LHCN-M2 (cell line): Measurements from ENCODE around the gene CACNA1E. TPM values are rescaled to one million over a fixed set of nuclear protein-coding genes. Genes with fewer than 3 reads are reported as not detected.

Source experiments
- DNase-seq: peaks from one replicate; pipeline ENCODE4 v3.0.0-alpha.2; 2012; ENCODE audit warnings: low read depth
- total RNA-seq: library from RNA; depleted of rRNA; stranded (reverse); fragments of >200 nt; gene quantifications from 2 replicates; pipeline ENCODE4 v1.2.3, GENCODE V29; 2014

Gene CACNA1E
- total RNA-seq, 1 experiment from 2014 or later, result not detected

DNA sequence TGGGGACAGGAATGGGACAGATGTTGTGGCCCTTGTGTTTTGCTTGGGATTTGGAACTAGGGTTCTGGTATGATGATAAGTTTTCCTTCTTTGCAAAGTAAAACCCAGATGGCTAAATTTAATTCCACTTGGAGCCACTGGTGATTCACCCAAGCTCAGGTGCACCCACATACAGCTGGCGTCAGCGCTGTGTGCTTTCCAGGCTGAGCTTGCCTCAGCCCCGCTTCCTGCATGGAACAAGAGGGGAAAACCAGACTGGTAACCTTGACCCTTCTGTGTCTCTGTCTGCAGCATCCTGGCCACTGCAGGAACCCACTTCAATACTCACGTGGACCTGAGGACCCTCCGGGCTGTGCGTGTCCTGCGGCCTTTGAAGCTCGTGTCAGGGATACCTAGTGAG lies 94.2 kb downstream of the CACNA1E start:
- DNase-seq, result no peak

DNA sequence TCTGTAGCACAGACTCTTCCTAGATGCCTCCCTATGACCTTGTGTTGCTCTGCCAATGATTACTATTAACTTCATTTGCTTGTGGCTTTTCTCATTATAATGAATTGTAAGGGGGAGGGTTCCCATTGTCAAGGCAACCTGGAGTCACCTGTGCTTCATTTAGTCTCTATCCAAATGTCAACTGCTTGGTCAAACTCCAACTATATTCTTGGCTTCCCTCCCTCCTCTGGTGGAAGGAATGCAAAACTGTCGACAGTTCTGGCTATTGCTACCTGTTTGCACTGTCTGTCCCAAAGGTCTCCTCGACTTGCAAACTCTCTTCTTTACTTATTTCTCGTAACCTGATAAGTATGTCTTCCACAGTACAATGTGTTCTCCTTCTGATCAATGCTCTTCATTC lies 100.3 kb downstream of the CACNA1E start:
- no peak for DNase-seq

DNA sequence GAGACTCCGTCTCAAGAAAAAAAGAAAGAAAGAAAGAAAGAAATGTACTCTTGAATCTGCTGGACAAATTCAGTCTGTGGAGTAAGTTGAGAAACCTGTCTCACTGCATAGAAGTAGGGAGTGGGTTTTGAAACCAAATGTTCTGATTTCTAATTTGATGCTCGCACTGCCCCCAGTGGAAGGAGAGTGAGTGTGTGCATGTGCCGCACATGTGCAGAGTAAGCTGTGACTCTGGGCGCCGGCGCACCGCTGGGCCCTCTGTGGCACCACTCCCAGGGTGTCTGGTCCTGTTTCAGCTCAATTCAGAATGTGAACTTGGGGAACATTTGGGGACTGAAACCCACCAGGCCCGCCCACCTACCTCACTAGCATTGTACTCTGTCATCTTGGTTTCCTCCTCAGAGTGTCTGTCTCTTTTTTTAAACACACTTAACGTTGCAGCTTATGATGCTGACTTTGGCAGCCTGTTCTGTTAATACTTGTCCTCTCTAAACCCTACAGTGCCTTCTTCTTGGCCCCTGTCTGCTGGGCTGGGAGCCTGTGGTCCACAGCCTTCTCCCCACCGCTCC lies 104.6 kb downstream of the CACNA1E start:
- no peak for DNase-seq

DNA sequence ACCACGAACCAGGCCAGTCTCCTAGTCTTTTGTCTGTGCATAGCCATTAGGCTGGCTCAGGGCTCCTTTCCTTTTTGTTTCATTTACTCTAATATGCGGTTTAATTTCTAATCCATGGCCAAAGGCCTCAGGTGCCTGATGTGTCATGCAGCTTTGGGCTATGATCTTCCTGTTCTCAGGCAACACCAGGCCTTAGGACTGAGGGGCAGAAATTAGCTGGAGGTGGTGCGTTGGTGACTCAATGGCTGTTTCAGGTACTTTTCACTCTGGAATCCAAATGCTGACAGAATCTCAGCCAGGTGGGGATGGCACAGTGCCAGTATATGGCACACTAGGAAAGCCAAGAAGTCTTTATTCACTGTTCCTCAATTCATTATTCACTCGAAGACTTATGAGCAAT lies 105.3 kb downstream of the CACNA1E start:
- DNase-seq, result no peak

DNA sequence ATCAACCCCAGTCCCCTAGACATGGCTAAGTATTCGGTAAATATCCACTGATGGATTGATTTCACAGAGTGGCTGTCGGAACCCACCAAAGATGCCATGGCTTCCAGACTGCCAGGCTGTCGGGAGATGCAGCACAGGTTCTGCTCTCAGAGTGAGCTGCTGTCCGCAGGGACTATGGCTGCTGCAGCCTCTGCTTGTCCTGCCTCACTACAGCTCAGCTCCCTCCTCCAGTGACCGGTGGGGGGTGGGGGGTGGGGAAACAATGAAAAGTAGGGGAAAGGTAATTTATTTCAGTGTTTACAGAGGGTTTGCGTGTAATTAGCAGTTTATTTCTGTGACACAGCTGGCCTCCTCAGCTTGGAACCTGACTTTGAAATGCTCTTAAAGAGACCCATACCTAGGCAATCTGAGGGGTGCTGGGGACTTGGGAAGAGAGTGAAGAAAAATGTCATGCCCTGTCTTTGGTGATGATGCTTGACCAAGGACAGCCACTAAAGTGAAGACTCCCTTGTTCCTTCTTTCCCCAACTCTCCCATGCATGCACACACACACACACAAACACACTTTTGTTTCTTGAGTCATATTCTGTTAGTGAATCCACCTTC lies 109.0 kb downstream of the CACNA1E start:
- DNase-seq, result no peak

DNA sequence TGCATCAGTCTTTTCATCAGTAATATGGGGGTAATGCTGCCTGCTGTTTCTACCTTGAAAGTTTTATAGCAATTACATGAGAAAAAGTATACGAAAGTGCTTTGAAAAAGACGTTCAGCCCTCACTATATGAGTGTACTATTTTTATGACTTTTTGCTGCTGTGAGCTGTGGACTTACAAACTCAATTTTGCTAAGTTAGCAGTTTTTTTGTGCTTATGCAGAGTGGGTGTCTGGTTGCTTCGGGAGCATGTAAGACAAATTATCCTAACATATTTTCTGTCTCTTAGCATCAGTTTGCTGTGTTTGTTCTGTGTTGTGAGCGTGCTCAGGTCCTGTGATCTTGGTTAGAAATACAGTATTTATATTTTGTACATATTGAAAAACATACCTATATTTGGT lies 109.7 kb downstream of the CACNA1E start:
- no peak for DNase-seq

DNA sequence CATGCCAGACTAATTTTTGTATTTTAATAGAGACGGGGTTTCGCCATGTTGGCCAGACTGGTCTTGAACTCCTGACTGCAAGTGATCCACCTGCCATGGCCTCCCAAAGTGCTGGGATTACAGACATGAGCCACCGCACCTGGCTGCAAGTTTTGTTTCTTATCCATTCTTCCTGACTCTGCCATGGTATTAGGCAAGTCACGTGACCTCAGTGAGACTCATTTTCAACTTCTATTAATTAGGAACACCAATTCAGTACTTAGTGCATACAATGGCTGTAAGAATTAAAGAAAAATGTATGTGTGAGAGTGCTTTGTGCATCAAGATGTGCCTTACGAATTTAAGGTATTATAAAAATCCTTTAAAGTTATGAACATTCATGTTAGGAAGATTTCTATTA lies 111.2 kb downstream of the CACNA1E start:
- no peak for DNase-seq

DNA sequence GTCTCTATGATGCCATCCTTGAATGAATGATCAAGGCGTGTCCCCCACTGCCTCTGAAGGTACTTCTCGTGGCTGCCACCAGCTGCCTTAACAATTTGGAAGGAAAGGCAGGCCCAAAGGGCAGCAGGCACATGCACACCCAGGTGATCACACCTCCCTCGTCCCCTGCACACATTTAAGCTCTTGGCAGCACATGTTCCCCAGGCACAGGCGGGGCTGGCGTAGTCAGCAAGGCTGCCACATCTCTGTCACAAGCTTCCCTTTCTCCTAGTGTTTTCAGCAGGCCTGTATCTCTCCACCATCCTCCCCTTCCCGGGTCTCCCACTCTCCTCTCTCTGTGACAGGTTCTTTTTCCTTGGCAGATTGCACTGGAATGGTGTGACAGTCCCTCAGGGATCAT lies 111.9 kb downstream of the CACNA1E start:
- DNase-seq, result no peak

DNA sequence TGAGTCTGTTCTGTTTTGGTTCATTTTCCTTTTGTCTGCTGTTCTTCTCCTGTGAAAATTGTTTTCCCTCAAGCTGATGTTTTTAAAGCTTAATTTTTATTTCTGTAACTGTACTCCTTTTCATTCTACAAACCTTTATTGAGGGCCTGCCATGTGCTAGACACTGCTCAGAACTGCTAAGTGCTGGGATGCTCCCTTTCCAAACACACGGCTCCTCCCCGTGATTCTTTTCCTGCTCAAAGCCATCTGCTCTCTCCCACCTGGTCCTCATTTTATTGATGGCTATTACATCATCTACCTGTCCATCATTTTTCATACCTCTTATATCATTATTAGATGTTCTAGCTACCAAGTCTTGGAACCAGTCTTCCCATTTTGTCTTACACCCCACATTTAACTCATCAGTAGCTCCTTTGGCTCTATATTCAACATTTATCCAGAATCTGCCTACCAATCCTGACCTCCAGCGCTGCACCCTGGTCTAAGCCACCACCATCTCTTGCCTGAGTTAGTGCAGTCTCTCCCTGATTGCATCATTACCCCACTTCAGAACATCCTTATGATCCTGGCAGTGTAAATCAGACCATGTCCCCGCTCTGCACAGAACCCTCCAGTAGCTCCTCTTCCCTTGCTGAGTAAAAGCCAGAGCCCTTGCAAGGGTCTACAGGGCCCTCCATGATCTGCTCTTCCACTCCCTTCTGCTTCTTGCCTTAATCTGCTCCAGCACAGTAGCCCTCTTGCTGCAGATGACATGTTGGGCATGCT lies 118.1 kb downstream of the CACNA1E start:
- no peak for DNase-seq

DNA sequence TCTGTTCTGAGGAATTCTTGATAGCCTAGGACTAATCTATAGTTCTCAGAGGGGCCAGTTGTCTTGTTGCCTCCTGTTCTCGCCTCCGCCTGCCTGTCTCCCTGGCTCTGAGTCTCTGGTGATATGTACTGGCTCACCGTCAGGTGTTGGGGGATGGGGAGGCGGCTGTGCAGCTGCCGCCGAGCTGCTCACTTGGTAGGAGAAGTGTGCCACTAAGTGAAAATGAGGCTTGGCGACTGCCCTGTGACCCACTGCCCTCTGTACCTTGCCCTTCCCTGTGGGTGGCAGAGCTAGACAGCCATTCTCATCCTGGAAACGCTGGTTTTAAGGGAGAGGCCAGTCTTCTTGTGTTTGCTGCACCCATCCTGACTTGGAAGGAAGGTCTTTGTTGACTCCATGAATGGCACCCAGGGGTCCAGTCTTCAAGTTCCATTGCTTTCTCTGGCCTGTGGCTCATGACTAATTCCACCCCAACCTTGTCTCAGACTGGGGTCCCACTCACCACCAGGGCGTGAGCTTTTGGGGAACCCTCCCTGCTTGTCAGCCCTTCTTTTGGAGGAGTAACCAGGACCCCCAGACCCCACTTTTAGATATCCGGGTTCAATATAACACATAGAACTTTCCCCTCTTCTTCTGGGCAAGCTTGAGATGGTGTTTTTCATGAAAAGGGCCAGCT lies 120.6 kb downstream of the CACNA1E start:
- no peak for DNase-seq

DNA sequence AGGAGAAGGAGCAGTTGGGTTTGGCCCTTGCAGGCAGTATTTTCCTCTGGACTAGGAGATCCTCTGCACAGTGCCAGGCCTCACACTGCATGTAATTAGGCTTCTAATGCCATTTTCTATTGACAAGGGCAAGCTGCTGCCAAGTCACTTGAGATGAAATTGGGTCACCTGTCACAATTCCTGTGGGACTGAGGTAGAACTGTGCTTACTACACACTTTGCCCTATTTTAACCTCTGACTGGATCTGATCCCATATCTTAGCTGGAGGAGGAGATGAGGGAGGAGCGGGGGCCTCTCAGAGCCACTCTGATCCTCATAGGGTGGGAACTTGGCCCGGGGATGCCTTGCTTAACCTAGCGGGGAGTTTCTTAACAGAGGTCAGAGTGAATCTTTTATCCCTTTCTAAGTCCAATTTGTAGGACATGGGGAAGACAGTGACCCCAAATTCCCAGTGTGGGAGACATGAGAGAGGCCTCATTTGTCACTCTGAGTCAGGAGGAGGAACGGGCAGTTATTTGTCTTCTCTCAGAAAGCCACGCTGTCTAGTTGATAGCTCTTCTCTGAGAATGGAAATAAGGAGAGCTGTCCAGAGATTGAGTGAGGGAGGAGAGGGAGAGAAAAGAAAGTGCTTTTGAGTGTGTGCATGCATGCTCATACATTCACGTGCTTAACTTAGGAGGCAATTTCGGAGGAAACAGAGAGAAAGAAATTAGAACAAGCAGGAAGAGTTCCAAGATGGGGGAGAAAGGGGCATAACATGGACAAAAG lies 121.3 kb downstream of the CACNA1E start:
- no peak for DNase-seq

DNA sequence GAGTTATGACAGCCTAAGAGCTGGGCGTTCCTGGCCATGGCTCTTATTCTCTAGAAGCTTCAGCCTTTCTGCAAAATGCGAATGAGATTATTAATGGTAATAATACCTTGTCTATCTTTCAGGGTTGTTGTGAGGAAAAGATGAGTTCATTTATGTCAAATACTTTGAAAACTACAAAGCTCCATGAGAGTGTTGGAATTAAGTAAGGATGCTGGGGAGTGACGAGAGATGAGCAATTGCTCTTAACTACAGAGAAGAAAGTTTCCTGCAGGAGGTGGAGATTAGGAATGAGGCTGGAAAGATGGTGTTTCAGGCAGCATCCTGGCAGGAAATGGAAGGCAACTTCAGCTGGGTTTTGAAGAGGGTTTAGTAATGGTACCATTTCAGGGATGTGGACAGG lies 124.2 kb downstream of the CACNA1E start:
- DNase-seq, result no peak

DNA sequence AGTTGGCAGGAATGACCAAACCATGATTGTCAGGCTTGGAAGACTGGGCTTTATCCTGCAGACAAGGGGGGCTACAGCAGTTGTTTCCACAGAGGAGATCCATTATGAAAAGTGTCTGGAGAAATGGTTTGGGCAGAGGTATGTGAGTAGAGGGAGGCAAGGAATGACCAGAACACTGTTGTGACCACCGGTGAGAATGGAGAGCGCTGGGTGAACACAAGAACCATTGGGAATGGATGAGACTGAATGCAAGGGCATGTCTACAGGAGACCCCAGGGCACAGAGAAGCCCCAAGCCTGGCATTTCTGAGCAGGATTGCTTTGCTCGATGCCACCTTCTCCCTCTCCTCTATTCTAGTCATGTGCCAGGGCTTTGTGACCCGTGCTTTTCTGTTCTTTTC lies 125.1 kb downstream of the CACNA1E start:
- no peak for DNase-seq

DNA sequence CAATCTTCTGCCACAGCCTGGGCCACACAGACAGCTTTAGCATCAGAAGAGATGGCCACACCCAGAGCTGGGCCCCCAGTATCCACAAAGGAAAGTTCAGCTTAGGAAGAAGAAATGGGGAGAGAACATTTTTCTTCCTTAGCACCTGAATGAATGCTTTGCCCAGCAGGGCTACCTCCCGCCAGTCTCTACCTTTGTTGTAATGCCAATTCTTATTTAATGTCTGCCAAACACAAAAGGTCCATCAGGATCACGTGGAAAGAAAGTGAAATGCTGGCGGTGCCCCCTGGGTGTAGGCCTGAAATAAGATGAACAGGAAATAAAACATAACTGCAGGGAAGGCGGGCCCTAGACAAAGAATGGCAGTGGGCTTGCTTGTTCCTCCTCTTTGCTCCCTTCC lies 125.6 kb downstream of the CACNA1E start:
- DNase-seq, result no peak

DNA sequence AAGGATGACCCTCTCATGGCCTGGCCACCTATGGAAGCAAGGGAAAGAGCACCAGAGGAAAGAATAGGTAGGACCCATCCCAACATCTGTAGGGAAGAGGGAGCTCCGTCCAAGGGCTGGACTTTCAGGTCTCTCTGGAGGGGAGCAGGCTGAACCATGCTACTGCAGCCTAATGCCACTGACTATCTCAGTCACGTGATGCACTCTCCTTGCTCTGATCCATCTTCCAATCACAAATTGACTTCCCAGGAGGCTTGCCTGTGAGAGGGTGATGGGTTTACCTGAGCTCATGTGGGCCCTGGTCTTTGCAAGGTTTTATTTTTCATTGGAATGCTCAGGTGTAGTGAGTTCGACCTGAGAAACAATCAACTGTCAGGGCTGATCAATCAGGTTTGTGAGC lies 128.8 kb downstream of the CACNA1E start:
- no peak for DNase-seq

DNA sequence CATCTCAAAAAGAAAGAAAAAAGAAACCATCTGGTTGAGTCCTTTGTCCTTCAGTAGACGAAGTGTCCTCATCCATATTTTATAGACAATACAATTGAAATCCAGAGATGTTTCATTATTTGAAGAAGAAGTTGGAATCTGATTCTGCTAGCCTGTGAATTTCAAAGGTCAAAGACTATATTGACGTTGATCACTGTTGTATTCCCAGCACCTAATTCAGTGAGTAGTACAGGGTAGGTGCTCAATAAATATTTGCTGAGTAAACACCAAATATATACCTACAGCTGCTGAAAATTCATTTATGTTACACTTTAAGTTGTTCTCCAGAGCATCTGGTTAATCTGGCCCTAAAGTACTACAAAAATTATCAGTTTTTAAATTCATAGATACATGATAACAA lies 135.2 kb downstream of the CACNA1E start:
- DNase-seq, result no peak

DNA sequence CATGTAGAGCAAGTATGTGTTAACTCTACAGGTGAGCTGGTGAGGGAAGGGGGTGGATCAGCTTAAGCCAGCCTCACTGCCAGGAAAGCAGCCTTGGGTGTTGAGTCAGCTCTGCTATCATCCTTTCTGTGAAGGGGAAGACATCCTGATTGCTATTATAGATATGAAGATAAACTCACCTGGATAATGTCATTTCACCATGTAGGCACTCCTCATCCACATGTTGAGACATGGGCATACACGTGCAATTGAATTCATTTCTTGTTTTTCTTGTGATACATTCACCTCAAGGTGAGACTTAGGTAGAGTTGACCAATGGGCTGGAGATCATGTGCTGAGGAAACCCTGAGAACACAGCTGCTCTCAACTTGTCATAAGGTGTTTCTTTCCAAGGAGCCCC lies 136.9 kb downstream of the CACNA1E start:
- no peak for DNase-seq

DNA sequence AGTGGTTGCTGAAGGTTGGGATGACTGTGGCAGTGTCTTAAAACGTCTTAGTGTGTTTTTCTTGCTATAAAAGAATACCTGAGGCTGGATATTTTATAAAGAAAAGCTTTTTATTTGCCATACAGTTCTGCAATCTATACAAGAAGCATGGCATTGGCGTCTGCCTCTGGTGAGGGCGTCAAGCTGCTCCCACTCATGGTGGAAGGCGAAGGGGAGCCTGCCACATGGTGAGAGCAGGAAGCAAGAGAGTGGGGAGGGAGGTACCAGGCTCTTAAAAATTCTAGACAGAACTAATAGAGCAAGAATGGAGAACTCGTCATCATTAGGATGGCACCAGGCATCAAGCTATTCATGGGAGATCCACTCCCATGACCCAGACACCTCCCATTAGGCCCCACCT lies 140.5 kb downstream of the CACNA1E start:
- DNase-seq, result no peak

DNA sequence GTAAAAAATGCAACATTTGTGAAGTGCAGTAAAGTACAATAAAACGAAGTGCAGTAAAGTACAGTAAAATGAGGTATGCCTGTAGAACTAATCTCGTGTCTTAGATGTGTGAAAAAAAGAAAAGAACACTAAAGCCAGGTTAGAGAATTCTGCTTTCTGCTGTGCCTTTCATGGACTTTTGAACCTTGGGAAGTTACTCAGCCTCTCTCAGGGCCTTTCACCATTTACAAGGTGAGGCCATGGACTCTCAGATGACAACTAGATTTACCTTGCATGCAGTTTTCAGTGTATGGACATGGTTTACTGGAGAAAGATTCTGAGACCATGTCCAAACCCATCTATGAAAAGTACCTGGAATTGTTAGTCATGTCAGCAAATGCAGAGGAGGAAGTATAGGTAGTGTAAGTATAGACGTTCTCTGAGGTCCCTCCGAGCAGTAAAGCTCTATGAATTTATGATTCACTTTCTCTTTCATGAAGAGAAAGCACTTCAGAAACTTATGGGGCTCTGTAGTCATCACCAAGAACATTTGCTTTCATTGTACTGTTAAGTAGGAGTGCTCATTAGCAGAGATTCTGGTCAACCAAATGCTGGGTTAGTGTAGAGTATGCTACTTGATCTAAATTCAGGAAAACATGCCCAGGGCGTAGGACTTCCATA lies 143.1 kb downstream of the CACNA1E start:
- DNase-seq, result no peak

DNA sequence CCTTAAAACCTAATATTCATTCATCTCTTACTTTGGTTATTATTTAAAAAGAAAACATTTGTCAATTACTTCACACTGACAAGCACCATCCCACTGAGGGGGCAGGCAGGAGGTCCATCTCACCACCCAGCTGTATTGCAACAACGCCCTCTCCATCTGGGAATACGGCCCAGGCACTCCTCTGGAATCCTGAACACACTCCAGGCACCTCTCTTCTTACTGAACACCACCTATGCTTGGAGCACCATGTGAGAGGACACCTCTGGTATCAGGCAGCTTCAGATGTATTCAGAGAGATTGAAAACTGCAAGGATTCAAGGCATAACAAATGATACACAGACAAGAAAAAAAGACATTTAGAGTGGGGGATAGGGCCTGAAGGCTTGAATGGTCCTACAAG lies 147.1 kb downstream of the CACNA1E start:
- no peak for DNase-seq

DNA sequence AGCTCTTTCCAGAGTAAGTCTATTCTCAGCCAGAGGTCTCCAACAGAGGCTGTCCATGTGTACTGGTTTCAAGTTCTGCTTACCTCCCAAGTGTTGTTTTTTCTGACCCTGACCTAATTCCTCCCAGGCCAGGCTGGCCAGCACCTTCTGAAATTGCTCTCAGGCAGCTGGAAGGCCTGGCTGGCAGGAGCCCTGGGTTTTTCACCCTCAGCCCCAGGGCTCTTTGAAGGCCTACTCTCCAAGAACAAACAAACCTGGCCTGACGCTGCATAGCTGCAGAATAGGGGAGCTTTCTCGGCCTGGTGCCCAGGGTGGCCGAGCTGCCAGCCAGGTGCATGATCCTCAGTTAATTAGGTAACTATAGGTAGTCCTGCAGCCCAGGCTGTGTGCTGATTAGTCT lies 147.5 kb downstream of the CACNA1E start:
- DNase-seq, result no peak
